Type B pancreatic cell (in vitro differentiated cells): ENCODE results near the gene DMRTC2. TPM values are rescaled to one million over a fixed set of nuclear protein-coding genes. Genes with fewer than 3 reads are reported as not detected.

Source experiments
- DNase-seq: peaks from one replicate; pipeline ENCODE4 v3.0.0; 2021; ENCODE audit warnings: mixed read lengths; ENCODE audit not compliant: unreplicated experiment; ENCODE audit errors: extremely low spot score
- H3K27ac Mint-ChIP-seq: 2 replicates; pipeline ENCODE4 v1.8.0; 2021; ENCODE audit warnings: mild to moderate bottlenecking, mixed read lengths
- H3K27me3 Mint-ChIP-seq: 2 replicates; pipeline ENCODE4 v1.8.0; 2021; ENCODE audit warnings: mixed read lengths
- H3K36me3 Mint-ChIP-seq: 2 replicates; pipeline ENCODE4 v1.8.0; 2021; ENCODE audit warnings: mixed read lengths
- H3K4me1 Mint-ChIP-seq: one replicate; pipeline ENCODE4 v1.8.0; 2021; ENCODE audit warnings: mixed read lengths; ENCODE audit not compliant: unreplicated experiment
- H3K4me3 Mint-ChIP-seq: 2 replicates; pipeline ENCODE4 v1.8.0; 2021; ENCODE audit warnings: mild to moderate bottlenecking, mixed read lengths
- H3K9me3 Mint-ChIP-seq: 2 replicates; pipeline ENCODE4 v1.8.0; 2021; ENCODE audit warnings: mixed read lengths
- total RNA-seq: library from RNA; stranded (reverse); gene quantifications from 2 replicates; pipeline ENCODE4 v1.2.1, GENCODE V29; 2021; ENCODE audit warnings: low replicate concordance
- TF ChIP-seq, protein P1 (sequence below): fragments of 200-600 bp; sonication (generic); conservative IDR thresholded peaks from 2 replicates; pipeline ENCODE4 v1.5.0; 2021; ENCODE audit warnings: antibody characterized with exemption, mild to moderate bottlenecking

DMRTC2 gene
- total RNA-seq, 1 donor from 2014 or later = not detected

DNA sequence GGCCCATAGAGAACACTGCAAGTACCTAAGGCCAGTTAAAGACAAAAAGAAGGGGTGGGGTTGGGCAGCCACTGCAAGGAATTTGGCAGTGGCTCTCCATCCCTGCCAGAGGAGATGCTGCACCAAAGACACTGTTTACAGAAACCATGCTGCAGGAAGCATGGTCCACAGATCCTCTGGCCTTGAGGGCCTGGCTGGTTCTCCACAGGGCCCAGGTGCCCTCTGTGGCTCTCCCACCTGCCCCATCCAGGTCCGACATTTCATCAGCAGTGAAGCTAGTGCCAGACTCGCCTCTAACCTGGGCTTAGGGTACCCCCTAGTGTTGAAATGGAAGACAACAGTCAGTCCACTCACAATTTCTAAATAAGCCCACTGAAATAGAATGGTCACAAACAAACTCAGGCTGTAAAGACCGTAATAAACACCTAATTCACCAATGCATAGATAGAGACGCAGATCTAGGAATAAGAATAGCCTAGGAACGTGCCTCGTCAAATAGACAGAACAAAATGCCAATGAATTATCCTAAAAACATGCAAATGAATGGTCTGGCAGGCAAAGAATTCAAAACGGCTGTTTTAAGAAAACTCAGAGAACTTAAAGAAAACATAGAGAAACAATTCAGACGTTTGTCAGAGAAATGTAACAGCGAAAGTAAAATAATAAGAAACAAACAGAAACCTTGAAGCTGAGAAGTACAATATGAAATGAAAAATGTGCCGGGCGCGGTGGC is 23.7 kb upstream of the DMRTC2 start:
- peaks cover 22% of the 10 kb centered on the region for H3K27me3 Mint-ChIP-seq
- H3K4me1 Mint-ChIP-seq = no peaks in the 10 kb centered on the region
- H3K27ac Mint-ChIP-seq = no peak overlapping the region
- H3K4me3 Mint-ChIP-seq = no peak overlapping the region
- no peaks in the 10 kb centered on the region for H3K9me3 Mint-ChIP-seq
- DNase-seq = no peak
- H3K36me3 Mint-ChIP-seq = no peaks in the 10 kb centered on the region
- TF ChIP-seq, protein P1, sequence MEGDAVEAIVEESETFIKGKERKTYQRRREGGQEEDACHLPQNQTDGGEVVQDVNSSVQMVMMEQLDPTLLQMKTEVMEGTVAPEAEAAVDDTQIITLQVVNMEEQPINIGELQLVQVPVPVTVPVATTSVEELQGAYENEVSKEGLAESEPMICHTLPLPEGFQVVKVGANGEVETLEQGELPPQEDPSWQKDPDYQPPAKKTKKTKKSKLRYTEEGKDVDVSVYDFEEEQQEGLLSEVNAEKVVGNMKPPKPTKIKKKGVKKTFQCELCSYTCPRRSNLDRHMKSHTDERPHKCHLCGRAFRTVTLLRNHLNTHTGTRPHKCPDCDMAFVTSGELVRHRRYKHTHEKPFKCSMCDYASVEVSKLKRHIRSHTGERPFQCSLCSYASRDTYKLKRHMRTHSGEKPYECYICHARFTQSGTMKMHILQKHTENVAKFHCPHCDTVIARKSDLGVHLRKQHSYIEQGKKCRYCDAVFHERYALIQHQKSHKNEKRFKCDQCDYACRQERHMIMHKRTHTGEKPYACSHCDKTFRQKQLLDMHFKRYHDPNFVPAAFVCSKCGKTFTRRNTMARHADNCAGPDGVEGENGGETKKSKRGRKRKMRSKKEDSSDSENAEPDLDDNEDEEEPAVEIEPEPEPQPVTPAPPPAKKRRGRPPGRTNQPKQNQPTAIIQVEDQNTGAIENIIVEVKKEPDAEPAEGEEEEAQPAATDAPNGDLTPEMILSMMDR = peak; percentile 70

DNA sequence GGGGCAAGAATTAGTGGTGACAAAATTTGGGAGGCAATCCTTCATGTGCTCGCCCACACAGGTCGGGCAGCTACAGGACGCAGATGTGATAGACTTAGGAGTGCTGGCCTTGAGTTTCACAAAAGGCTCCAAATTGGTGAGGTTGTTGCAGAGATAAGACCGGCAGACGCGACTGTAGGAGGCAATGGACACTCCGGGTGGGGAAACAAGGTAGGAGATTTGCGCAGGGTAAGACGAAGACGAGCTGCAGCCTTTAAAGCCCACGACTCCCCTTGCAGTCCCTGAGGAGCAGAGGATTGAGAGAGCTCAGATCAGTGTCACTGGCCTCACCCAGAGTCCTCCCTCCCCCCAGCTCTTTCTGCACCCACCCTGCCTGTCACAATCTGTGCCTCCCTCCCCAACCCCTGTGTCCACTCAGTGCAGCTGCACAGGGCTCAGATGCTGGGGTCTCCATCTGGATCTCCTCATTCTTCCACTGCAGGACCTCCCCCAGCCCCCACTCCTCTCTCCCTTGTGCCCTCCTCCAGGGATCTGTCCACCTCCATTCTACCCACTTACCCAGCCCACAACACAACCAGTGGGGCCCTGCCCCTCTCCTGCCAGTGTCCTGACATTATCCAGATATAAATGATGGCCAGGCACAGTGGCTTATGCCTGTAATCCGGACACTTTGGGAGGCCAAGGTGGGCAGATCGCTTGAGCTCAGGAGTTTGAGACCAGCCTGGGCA is 6.7 kb upstream of the DMRTC2 start:
- Mint-ChIP-seq H3K4me1 (no peaks in the 10 kb centered on the region), H3K27me3 (peaks cover 39% of the 10 kb centered on the region), H3K9me3 (no peaks in the 10 kb centered on the region), H3K4me3 (no peak overlapping the region), H3K27ac (no peak overlapping the region), H3K36me3 (no peaks in the 10 kb centered on the region)
- no peak for DNase-seq
- TF ChIP-seq, protein P1 = no peak

DNA sequence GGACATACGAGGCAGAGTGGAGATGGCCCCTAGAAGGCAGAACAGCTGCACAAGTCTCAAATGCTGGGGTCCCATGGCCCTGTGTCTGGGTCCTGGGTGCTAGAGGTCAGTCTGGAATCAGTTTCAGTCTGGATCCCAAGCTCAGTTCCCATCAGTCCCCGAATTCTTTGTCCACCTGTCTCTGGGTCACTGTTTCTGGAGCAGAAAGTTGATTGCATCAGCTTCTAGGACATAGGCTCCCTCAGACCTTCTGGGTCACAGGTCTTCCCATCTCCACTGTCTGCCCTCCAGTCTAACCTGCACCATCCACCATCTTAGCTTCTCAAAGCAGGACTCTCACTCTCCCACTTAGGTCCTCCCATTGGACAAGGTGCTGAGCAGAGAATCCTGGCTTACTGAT is 5.6 kb upstream of the DMRTC2 start:
- DNase-seq = no peak
- Mint-ChIP-seq H3K9me3 (no peaks in the 10 kb centered on the region), H3K27me3 (peaks cover 48% of the 10 kb centered on the region), H3K4me3 (no peak overlapping the region), H3K27ac (no peak overlapping the region), H3K4me1 (no peaks in the 10 kb centered on the region), H3K36me3 (no peaks in the 10 kb centered on the region)
- TF ChIP-seq, protein P1 = no peak

DNA sequence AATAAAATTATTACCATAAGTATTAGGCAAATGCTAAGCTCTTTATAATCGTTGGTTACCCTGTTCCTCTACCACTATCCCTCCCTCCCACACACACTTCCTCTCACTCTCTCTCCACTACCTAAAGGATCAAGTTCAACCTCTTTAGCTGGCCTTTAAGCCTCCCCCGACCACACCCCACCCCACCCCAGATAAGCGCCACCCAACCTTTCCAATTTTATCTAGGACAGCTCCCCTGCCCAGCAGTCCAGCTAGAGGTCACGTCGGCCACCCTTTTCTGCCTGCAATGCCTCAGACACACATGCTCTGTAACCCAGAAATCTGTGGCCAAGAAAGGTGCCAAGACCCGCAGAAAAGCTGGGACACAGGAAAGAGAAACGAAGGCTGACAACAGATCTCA is 1.5 kb upstream of the DMRTC2 start:
- Mint-ChIP-seq H3K27ac (no peak overlapping the region), H3K27me3 (peaks cover 29% of the 10 kb centered on the region), H3K9me3 (peaks cover 4% of the 10 kb centered on the region), H3K4me3 (no peak overlapping the region), H3K36me3 (no peaks in the 10 kb centered on the region), H3K4me1 (no peaks in the 10 kb centered on the region)
- DNase-seq = no peak
- TF ChIP-seq, protein P1 = no peak

DNA sequence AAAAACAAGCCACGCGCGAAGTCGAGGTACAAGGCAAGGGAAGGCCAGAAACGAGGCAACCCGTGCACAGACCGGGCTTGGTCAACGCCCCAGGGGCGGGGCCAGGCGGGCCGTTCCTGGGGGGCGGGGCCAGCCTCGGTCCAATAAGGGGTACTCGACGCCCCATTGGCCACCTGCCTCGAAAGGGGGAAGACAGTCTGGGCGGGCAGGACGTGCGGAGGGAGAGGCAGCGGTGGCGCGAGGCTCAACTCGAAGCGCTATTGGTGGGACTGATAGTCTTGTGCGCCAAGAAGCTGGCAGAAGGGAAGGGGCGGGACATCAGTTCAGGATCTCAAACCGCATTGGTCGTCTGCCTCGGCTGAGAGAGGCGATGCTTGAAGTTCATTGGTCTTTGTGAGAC is 241 bp upstream of the DMRTC2 start, which contains the start of gene LYPD4:
LYPD4 (minus strand) TSS at position 83 of the 400 bp plus-strand sequence. CDS start 5,398 bp downstream, outside the sequence.
- no peak for DNase-seq

More for the DNA sequence above, 241 bp upstream of the DMRTC2 start, which contains the start of gene LYPD4:
- H3K4me3 Mint-ChIP-seq = no peak within 1 kb of the TSS
- H3K27me3 Mint-ChIP-seq = peaks cover 30% of the 10 kb centered on the region
- H3K4me1 Mint-ChIP-seq = no peaks in the 10 kb centered on the region
- H3K36me3 Mint-ChIP-seq = no peaks in the 10 kb centered on the region
- TF ChIP-seq, protein P1 = no peak
- H3K9me3 Mint-ChIP-seq = peaks cover 4% of the 10 kb centered on the region
- no peak within 1 kb of the TSS for H3K27ac Mint-ChIP-seq
